ENCODE measurements around the gene FOCAD. TPM values are rescaled to one million over a fixed set of nuclear protein-coding genes. Genes with fewer than 3 reads are reported as not detected.

FOCAD gene
- total and polyA plus RNA-seq, 7 donors = 7.4 to 51.5 (median 25.5) TPM

DNA sequence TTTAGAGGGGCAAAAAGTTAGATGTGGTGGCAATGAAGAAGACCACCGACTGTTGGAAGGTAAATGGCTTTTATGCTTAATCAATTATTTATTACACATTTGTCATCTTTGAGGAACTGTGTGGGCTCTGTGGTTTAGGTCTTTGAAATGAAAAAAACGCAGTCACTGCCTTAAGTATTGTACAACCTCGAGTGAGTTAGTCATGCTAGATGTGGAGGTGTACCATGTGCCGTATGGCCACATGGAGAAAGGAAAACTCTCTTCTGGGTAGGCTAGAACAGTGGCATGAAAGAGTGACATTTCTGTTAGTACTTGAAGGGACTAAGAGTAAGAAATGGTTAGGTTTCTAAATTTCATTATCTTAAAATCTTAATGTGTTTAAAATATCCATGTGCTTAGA lies 181.3 kb downstream of the FOCAD start:
- no peak overlapping the region for H3K4me3 ChIP-seq
- intact Hi-C loops (cut with DNase I) = no loop called here
- H3K9me3 ChIP-seq = no peaks in the 10 kb centered on the region
- 69 to 84% methylated on average over 4 of the region's 4 CpGs for WGBS, 2 donors
- no peak for DNase-seq
- H3K4me1 ChIP-seq = no peaks in the 10 kb centered on the region
- TF ChIP-seq EP300 (IDR thresholded peaks at IDR 0.05) = no peak
- TF ChIP-seq POLR2A (IDR thresholded peaks at IDR 0.05) = no peak
- TF ChIP-seq, protein P1, sequence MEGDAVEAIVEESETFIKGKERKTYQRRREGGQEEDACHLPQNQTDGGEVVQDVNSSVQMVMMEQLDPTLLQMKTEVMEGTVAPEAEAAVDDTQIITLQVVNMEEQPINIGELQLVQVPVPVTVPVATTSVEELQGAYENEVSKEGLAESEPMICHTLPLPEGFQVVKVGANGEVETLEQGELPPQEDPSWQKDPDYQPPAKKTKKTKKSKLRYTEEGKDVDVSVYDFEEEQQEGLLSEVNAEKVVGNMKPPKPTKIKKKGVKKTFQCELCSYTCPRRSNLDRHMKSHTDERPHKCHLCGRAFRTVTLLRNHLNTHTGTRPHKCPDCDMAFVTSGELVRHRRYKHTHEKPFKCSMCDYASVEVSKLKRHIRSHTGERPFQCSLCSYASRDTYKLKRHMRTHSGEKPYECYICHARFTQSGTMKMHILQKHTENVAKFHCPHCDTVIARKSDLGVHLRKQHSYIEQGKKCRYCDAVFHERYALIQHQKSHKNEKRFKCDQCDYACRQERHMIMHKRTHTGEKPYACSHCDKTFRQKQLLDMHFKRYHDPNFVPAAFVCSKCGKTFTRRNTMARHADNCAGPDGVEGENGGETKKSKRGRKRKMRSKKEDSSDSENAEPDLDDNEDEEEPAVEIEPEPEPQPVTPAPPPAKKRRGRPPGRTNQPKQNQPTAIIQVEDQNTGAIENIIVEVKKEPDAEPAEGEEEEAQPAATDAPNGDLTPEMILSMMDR (IDR thresholded peaks at IDR 0.05) = no peak
- TF ChIP-seq POLR2AphosphoS5 (IDR thresholded peaks at IDR 0.05) = no peak
- no peaks in the 10 kb centered on the region for H3K36me3 ChIP-seq
- H3K27me3 ChIP-seq = no peaks in the 10 kb centered on the region
- no peak overlapping the region for H3K27ac ChIP-seq

DNA sequence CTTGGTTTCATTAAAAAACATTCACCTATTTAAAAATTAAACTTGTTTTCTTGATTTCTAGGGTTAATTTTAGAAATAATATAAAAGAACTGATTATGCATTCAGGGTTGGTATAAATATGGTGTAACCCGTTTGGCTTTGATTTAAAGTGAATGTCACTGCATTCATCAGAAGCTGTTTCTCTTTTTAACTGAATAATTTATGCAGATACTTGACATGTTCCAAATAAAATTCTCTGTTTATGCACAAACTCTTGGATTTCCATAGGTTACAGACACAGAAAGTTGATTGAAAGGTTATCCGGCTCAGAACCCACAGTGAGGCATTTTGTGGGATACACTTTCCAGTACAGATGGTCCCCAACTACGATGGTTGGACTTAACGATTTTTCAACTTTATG lies 186.1 kb downstream of the FOCAD start:
- TF ChIP-seq, protein P1 (IDR thresholded peaks at IDR 0.05) = no peak
- peaks cover 0 to 6% (median 0%) of the 10 kb centered on the region in 4 donors for H3K4me1 ChIP-seq
- no peaks in the 10 kb centered on the region for H3K9me3 ChIP-seq
- H3K4me3 ChIP-seq = no peak overlapping the region
- intact Hi-C loops (cut with DNase I) = no loop called here
- no peak for DNase-seq
- 93 to 94% methylated on average over 4 of the region's 4 CpGs for WGBS, 2 donors
- H3K27ac ChIP-seq = no peak overlapping the region
- no peaks in the 10 kb centered on the region for H3K27me3 ChIP-seq
- H3K36me3 ChIP-seq = no peaks in the 10 kb centered on the region

DNA sequence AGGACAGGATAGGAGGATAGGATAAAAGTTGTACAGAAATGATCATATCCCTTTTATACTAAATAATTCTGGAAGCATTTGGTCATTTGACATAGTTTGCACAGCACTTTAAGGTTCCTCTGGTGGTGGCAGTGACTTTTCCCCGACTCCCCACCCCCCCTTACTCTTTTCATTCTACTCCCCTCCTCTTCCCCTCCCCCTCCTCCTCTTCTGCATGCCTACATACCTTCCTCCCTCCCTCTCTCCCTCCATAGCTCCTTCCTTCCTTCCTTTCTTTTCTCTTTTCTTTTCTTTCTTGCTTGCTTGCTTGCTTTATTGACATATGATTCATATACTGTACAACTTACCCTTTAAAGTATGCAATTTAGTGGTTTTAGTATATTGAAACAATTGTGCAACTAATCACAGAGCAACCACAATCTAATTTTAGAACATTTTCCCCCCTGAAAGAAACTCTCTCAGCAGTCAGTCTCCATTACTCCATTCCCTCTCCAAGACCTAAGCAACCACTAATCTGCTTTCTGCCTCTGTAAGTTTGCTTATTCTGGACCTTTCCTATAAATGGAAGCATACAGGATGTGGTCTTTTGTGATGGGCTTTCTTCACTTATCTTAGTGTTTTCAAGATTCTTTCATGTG lies 188.4 kb downstream of the FOCAD start:
- no peak overlapping the region for H3K4me3 ChIP-seq
- WGBS, 2 donors = 71 to 75% methylated on average over 1 of the region's 1 CpG
- H3K4me1 ChIP-seq = peaks cover 0 to 6% (median 0%) of the 10 kb centered on the region in 4 donors
- intact Hi-C loops (cut with DNase I) = no loop called here
- TF ChIP-seq POLR2A (IDR thresholded peaks at IDR 0.05) (no peak), POLR2AphosphoS5 (IDR thresholded peaks at IDR 0.05) (no peak), EP300 (IDR thresholded peaks at IDR 0.05) (no peak)
- TF ChIP-seq, protein P1 (IDR thresholded peaks at IDR 0.05) = no peak
- H3K9me3 ChIP-seq = no peaks in the 10 kb centered on the region
- H3K27ac ChIP-seq = no peak overlapping the region
- H3K36me3 ChIP-seq = no peaks in the 10 kb centered on the region
- H3K27me3 ChIP-seq = no peaks in the 10 kb centered on the region
- DNase-seq = no peak

DNA sequence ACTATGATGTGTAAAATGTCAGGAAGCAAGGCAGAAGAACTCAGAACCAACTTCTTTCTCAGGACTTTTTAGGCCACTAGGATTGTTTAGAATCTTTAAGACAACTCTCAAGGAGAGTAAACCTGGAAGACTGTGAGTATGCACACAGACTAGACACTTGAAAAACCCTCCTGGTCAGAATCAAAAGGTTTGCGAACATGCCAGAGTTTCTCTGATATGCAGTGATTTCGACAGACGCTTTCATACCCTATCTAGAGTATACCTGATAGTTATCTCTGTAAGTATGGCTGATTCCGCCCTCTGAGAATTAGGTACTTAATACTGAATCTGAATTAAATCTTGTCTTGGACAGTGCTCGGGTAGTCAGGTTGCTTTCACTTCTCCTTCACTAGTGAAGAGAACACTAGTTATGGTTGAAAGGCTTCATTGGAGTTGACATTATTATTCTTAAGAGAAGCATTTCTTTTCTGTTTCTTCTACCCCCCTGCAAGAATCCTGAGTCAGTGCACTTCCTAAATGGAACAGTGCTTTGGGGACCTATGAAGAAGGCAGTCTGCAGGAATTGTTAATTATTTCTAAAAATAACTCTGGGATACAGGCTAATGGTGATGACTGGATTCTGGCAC lies 189.3 kb downstream of the FOCAD start:
- intact Hi-C loops (cut with DNase I) = no loop called here

More for the DNA sequence above, 189.3 kb downstream of the FOCAD start:
- H3K27me3 ChIP-seq = no peaks in the 10 kb centered on the region
- H3K4me1 ChIP-seq = peaks cover 0 to 6% (median 0%) of the 10 kb centered on the region in 4 donors
- no peak overlapping the region for H3K27ac ChIP-seq
- no peak overlapping the region for H3K4me3 ChIP-seq
- H3K9me3 ChIP-seq = no peaks in the 10 kb centered on the region
- WGBS, 2 donors = 87 to 92% methylated on average over 5 of the region's 5 CpGs
- no peak for DNase-seq
- no peak for TF ChIP-seq POLR2AphosphoS5 (IDR thresholded peaks at IDR 0.05)
- TF ChIP-seq EP300 (IDR thresholded peaks at IDR 0.05) = no peak
- TF ChIP-seq, protein P1 (IDR thresholded peaks at IDR 0.05) = no peak
- TF ChIP-seq POLR2A (IDR thresholded peaks at IDR 0.05) = no peak
- no peaks in the 10 kb centered on the region for H3K36me3 ChIP-seq
